NT2/D1 (cell line): Measurements from ENCODE around the gene OR1J2.

Experiments
- DNase-seq: peaks from one replicate; pipeline ENCODE4 v3.0.0-alpha.2; 2011; ENCODE audit warnings: low read depth, low spot score
- H3K27me3 ChIP-seq: 2 replicates; pipeline ENCODE4 v1.6.0; 2011; ENCODE audit warnings: mild to moderate bottlenecking; ENCODE audit not compliant: insufficient read length, insufficient read depth
- H3K36me3 ChIP-seq: 2 replicates; pipeline ENCODE4 v1.6.1; 2011; ENCODE audit warnings: mild to moderate bottlenecking, low read length, mixed read lengths; ENCODE audit not compliant: insufficient read depth, insufficient read length
- H3K4me1 ChIP-seq: 2 replicates; pipeline ENCODE4 v1.5.1; 2011; ENCODE audit not compliant: insufficient read depth, insufficient read length
- H3K4me3 ChIP-seq: 2 replicates; pipeline ENCODE4 v1.5.1; 2011; ENCODE audit warnings: low read depth; ENCODE audit not compliant: insufficient read length
- H3K9ac ChIP-seq: 2 replicates; pipeline ENCODE4 v1.6.0; 2011; ENCODE audit warnings: low read depth; ENCODE audit not compliant: insufficient read length
- H3K9me3 ChIP-seq: 2 replicates; pipeline ENCODE4 v1.5.1; 2011; ENCODE audit warnings: mild to moderate bottlenecking, low read length; ENCODE audit not compliant: insufficient read depth
- SUZ12 ChIP-seq: IDR thresholded peaks from 2 replicates; pipeline ENCODE4 v1.6.1; 2011; ENCODE audit not compliant: insufficient read length, insufficient read depth; ENCODE audit errors: extremely low read depth
- YY1 ChIP-seq: IDR thresholded peaks from 2 replicates; pipeline ENCODE4 v1.6.1; 2011; ENCODE audit not compliant: insufficient read length, insufficient read depth
- ZNF274 ChIP-seq: IDR thresholded peaks from 2 replicates; pipeline ENCODE4 v1.6.1; 2011; ENCODE audit warnings: mild to moderate bottlenecking, low read depth, low read length

Gene OR1J2

GRCh38 chr9:122552812-122553211, 42.2 kb downstream of the OR1J2 start, which contains the start of gene OR1N2:
OR1N2 (plus strand) TSS chr9:122553112; CDS start chr9:122553212, 100 bp downstream.
- Histone ChIP-seq H3K4me1 (peaks cover 2% of the 10 kb centered on the region), H3K27me3 (no peaks in the 10 kb centered on the region), H3K9me3 (no peaks in the 10 kb centered on the region), H3K9ac (no peak within 1 kb of the TSS), H3K4me3 (no peak within 1 kb of the TSS), H3K36me3 (no peaks in the 10 kb centered on the region)
- no peak for TF ChIP-seq ZNF274
- TF ChIP-seq YY1 = no peak
- TF ChIP-seq SUZ12 = no peak
- DNase-seq = no peak
